GM10266 (cell line): ENCODE measurements around the gene GMDS.

Experiments
- DNase-seq: peaks from one replicate; pipeline ENCODE4 v3.0.0; 2012; ENCODE audit errors: extremely low spot score
- TF ChIP-seq, protein P1 (sequence below): IDR thresholded peaks from 2 replicates; pipeline ENCODE4 v1.5.1; 2012; ENCODE audit warnings: mild to moderate bottlenecking, low read depth; ENCODE audit not compliant: control insufficient read depth, insufficient read depth; ENCODE audit errors: missing control alignments

GMDS gene

DNA sequence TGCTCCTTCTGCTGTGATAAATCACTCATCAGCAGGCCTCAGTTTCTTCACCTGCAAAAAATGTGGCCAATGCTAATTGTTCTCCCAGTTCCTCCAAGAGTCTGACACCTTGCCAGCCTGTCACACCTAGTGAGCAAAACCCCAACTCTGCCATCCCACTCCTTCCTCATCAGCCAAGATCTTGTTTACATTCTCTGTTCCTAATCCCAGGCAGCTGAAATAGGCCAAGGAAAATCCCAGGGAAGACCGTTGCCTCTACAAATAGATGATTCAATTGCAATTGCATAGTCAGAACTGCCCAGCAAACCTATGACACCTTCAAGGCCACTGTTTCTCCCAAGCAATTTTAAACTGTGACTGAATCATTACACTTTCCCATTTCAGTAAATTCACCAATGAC lies 78.7 kb downstream of the GMDS start:
- TF ChIP-seq, protein P1, sequence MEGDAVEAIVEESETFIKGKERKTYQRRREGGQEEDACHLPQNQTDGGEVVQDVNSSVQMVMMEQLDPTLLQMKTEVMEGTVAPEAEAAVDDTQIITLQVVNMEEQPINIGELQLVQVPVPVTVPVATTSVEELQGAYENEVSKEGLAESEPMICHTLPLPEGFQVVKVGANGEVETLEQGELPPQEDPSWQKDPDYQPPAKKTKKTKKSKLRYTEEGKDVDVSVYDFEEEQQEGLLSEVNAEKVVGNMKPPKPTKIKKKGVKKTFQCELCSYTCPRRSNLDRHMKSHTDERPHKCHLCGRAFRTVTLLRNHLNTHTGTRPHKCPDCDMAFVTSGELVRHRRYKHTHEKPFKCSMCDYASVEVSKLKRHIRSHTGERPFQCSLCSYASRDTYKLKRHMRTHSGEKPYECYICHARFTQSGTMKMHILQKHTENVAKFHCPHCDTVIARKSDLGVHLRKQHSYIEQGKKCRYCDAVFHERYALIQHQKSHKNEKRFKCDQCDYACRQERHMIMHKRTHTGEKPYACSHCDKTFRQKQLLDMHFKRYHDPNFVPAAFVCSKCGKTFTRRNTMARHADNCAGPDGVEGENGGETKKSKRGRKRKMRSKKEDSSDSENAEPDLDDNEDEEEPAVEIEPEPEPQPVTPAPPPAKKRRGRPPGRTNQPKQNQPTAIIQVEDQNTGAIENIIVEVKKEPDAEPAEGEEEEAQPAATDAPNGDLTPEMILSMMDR: no peak
- no peak for DNase-seq

DNA sequence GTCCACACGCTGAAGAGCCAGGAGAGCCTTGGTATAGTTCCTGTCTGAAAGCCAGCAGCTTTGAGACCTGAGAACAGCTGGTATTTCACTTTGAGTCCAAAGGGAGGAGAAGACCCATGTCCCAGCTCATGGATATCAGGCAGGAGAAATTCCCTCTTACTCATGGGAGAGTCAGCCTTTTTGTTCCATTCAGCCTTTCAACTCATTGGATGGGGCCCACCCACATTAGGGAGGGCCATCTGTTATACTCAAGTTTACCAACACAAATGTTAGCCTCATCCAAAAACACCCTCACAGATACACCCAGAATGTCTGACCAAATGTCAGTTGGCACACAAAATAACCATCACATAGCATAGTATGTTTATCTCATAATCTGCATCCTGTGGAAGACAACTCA lies 80.1 kb downstream of the GMDS start:
- TF ChIP-seq, protein P1: no peak
- no peak for DNase-seq

DNA sequence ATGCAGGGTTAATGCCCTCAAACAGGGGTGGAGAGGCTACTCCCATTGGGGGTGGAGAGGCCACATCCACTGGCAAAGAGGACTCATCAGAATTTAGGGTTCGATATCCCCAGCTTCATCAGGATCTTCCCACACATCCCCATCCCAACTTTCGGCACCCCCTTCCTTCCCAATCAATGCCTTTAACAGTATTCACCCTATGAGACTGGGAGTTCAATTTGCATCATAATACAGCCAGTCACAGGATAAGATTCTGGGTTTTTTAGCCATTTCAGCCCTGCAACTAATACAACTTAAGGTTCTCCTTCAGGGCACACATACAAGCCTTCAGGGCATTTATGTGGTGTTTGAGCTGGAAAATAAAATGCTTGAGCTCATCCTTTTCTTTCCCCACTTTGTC lies 80.9 kb downstream of the GMDS start:
- no peak for DNase-seq
- TF ChIP-seq, protein P1: no peak

DNA sequence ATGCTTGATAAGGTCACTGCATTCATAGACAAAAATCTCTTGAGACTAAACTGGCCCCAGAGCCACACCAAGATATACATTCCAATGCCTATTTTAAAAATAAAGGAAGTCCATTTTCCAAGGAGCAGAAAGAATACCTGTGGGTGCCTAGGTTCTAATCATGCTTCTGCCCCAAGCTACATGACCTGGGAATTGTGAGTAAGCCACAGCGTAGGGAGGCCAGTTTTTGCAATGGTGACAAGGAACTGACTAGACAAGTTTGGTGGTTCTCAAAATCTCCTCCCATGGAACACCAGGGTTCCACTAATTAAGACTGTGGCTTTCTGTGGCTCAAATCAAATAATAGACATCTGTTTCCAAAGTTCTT lies 83.3 kb downstream of the GMDS start:
- no peak for DNase-seq
- TF ChIP-seq, protein P1: no peak

DNA sequence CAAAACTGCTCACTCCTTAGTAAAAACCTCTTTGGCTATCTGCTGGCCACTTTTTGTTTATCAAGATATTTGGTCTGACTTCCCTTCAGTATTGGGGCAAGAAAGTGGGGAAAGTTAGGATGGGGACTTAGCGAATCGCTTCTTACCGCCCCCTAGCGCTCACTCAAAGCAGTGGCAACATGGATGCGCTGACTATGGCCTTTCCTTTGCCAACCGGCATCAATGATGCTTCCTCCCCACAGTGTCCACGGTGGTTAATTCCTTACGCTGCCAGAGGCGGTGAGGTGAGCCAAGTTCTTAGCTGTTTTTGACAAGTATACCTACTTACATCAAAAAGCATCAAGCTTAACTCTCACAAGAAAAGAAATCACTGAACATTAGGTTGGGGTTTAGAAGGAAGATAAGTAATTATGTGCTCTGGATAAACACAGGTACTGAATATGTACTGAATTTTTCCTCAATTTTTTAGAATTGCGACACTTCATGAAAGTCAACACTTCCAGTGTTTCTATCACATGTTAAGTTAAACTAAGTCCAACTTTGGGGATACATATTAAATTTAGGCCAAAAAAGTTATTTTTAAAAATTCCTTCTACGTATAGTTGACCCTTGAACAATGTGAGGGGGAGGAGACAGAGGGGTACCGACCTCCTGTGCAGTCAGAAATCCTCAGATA lies 86.7 kb downstream of the GMDS start:
- DNase-seq: no peak
- TF ChIP-seq, protein P1: no peak

DNA sequence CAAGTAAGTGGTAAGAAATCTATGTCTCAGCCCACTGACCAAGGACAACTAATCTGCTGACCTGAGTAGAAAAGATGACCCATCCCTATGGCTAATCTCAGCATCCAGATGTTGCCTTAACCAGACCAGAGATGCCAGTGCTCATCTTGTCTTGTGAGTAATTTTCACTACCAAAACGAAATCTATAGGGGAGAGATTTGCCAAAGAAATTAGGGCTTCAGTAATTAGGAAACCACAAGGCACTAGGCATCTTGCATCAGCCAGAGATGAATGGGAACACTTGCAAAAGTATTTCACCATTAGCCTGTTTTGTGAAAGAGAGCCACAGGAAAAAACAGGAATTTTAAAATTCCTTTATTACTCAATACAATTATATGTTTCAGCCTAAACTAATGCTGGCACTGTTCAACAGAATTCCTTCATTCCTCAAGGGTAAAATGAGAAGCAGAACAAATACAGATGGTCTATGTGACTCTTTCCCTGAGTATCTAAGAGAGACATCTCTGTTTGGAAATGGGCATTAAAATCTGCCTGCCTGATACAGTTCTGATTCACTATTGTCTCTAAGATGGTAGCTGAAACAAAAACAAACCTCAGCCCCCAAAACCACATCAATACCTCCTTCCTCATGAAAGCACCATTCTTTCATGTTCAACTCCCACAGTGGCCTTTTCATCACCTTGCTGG lies 87.8 kb downstream of the GMDS start:
- TF ChIP-seq, protein P1: no peak
- DNase-seq: peak; percentile 24

DNA sequence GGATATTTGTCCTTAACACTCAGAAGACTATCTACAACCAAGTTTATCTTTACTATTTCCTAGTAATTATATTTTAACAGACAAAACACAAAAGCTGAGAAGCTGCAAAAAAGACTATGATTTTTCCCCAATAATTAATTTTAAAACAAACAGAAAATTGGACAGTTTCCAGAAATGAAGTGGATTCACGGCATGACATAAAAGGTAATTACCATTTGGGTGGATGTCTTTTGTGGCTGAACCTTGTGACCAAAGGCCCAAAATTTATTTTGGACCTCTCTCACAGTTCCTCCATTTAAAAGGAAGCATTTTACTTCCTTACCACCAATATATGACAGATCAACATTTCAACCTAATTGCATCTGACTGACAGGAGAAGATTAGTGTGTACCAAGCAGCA lies 90.2 kb downstream of the GMDS start:
- no peak for DNase-seq
- TF ChIP-seq, protein P1: no peak
